Effector CD8-positive, alpha-beta T cell (primary cell): Measurements from ENCODE around the gene ZNF556.

Experiments
- DNase-seq: peaks from one replicate; lab custom pipeline; 2025; lab: John Stamatoyannopoulos, UW

The ZNF556 gene

GRCh38 chr19:2905918-2906519 lies 38.9 kb downstream of the ZNF556 start:
- no peak for DNase-seq

- no peak for DNase-seq
Measured at GRCh38 chr19:2906631-2907195, 39.6 kb downstream of the ZNF556 start.

- no peak for DNase-seq
Measured at GRCh38 chr19:2912306-2912705, 45.2 kb downstream of the ZNF556 start.

- DNase-seq, result no peak
Measured at GRCh38 chr19:2917275-2918184, 50.4 kb downstream of the ZNF556 start.

GRCh38 chr19:2922987-2923386 lies 55.9 kb downstream of the ZNF556 start:
- no peak for DNase-seq

GRCh38 chr19:2923510-2923909 lies 56.4 kb downstream of the ZNF556 start:
- no peak for DNase-seq

GRCh38 chr19:2926341-2927031 lies 59.4 kb downstream of the ZNF556 start:
- no peak for DNase-seq

GRCh38 chr19:2927032-2927430 lies 59.9 kb downstream of the ZNF556 start:
- DNase-seq, result no peak
